Measurements from ENCODE around the gene NRROS. TPM values are rescaled to one million over a fixed set of nuclear protein-coding genes. Genes with fewer than 3 reads are reported as not detected.

Gene NRROS
- total RNA-seq, 1 donor from 2014 or later: 6.4 TPM

DNA sequence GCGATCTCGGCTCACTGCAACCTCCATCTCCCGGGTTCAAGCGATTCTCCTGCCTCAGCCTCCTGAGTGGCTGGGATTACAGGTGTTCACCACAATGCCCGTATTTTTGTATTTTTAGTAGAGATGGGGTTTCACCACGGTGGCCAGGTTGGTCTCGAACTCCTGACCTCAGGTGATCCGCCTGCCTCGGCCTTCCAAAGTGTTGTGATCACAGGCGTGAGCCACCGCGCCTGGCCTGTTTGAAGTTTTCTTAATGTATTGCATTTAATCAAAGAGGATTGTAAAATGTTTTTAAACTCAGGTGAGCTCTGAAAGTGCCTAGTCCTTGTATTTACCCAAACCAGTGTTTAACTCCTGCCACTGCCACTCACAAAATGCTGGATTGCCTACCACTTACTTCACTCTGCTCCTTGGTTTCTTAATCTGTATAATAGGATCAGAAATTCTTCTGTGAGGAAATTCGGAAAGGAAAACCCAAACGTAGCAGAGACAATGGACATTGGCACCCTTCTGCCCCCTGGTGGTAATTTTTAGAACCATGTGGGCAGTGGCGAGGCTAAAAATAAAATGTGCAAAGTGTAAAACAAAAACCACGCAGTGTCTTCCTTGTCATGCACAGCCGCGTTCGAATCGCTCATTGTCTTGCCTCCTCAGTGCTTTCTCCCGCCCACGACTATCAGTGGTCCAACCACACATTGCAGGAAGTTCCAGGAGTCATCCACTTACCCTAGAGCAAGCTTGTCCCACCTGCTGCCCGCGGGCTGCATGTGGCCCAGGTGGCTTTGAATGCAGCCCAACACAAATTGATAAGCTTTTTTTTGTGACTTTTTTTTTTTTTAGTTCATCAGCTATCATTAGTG lies 45.3 kb downstream of the NRROS start:
- DNase-seq (ENCODE audit: low spot score): peak; percentile 69

- DNase-seq (ENCODE audit: low spot score): no peak
Observed at GRCh38 chr3:196686436-196686835, 46.9 kb downstream of the NRROS start.

GRCh38 chr3:196688349-196688748 lies 48.9 kb downstream of the NRROS start:
- peak; percentile 28 for DNase-seq (ENCODE audit: low spot score)

DNA sequence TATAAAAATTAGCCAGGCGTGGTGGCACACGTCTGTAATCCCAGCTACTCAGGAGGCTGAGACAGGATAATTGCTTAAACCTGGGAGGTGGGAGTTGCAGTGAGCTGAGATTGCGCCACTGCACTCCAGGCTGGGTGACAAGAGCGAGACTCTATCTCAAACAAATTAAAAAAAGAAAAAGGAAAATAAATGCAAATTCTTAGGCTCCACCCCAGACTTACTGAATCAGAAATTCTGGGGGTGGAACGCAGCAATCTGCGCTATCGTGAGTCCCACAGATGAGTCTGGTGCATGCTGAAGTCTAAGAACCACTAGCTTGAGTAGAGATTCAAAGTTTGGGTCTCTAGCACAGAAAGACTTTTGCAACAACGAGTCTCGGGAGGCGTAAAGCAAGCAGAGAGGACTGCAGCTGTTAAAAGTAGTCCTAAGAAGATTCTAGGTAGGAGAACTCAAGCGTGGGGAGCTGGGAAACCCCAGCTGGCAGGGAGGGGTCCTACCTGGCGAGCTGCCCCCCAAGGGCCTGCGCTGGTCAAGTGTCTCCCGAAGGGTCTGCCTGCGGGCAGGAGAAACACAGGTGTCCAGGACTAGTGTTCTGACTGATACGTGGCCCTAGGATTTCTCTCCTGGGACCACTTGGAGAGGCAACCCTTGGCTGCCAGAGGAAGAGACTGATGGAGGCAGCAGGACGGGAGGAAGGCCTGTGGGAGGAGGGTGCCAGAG lies 50.6 kb downstream of the NRROS start:
- DNase-seq (ENCODE audit: low spot score): no peak

GRCh38 chr3:196691386-196691785 lies 51.9 kb downstream of the NRROS start:
- no peak for DNase-seq (ENCODE audit: low spot score)

DNA sequence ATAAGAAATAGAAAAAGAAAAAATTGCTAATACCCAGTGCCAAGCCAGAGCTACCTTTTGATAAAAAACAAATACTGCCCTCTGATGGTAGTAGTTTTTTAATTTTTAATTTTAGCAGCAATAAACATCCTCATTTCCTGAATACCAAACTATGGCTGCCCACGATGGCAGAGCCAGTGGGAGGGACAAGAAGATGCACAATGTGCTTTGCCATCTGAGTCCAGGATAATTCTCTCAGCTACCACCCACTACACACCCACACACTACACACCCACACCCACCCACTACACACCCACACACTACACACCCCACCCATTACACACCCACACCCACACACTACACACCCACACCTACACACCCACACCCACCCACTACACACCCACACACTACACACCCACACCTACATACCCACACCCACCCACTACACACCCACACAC lies 54.7 kb downstream of the NRROS start:
- no peak for DNase-seq (ENCODE audit: low spot score)

- no peak for DNase-seq (ENCODE audit: low spot score)
Observed at GRCh38 chr3:196694941-196695848, 55.7 kb downstream of the NRROS start.

DNA sequence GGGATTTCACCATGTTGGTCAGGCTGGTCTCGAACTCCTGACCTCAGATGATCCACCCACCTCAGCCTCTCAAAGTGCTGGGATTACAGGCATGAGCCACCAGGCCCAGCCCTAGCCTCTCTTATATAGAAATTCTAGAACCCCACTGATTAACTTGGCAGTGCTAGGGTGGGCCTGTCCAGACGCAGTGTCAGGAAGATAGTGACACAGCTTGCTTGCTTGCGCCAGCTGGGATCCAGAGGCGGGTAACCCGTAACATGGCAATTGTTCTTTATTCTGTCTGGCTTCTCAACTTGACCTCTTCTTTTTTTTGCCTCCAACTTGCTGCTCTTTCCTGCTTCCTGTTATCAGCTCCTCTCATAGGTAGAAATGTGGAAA lies 56.3 kb downstream of the NRROS start:
- DNase-seq (ENCODE audit: low spot score): no peak

DNA sequence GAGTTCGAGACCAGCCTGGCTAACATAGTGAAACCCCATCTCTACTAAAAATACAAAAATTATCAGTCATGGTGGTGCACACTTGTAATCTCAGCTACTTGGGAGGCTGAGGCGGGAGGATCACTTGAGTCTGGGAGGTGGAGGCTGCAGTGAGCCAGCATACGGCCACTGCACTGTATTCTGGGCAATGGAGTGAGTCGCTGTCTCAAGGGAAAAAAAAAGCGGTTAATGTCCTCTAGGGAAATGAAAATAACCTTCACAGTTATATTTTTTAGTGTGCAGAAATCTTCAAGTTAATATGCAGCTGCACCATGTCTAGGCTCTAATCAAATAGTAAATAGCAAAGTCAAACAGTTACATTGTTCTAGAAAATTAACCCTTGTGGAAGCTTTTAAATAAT lies 57.8 kb downstream of the NRROS start:
- no peak for DNase-seq (ENCODE audit: low spot score)

- DNase-seq (ENCODE audit: low spot score): no peak
Observed at GRCh38 chr3:196699749-196700148, 60.3 kb downstream of the NRROS start.

GRCh38 chr3:196700801-196701200 lies 61.3 kb downstream of the NRROS start:
- DNase-seq (ENCODE audit: low spot score): no peak

DNA sequence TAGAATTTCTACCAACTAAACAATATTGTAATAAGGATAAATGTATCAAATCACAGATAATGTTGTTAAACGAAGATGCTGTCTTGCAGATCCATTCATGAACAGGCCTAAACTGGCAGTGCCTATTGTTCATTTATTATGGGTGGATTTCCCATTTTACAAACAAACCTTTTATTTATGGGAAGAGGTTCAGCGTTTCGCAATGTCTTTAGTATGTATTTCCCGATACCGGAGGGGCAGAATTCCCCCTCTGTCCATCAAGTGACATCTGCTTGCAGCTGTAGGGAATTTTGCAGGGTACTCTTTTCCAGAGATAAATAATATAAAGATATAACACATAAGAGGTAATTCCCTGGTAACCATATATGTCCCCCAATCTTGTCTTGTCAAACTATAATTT lies 66.8 kb downstream of the NRROS start:
- no peak for DNase-seq (ENCODE audit: low spot score)

GRCh38 chr3:196706731-196707130 lies 67.2 kb downstream of the NRROS start:
- DNase-seq (ENCODE audit: low spot score): no peak

- no peak for DNase-seq (ENCODE audit: low spot score)
Observed at GRCh38 chr3:196707566-196707965, 68.1 kb downstream of the NRROS start.

DNA sequence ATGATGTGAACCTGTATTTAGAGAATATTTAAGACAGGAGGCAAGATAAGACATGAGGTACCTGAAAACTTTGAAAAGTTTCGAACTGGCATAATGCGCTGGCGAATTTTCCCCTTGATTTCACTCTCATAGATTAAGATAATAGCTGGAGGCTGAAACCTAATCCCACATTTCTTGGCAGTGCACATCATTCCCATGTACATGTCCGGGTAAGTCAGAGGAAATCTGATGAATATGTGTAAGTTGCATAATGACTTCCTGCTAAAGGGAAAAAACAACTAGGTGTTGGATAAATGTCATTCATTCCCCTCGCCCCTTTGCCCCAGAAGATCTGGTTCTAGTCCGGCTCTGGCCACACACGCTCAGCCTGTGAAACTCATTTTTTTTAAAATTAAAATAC lies 69.0 kb downstream of the NRROS start:
- no peak for DNase-seq (ENCODE audit: low spot score)

Other genes with a start within 250 kb of the NRROS start
- 52.0 TPM for gene UBXN7, start 207.3 kb upstream of the NRROS start, total RNA-seq
- gene RNF168, start 135.9 kb upstream of the NRROS start, total RNA-seq: 23.2 TPM
- not detected for gene SMCO1, start 124.3 kb upstream of the NRROS start, total RNA-seq
- gene WDR53, start 71.1 kb upstream of the NRROS start, total RNA-seq: 8.6 TPM
- gene FBXO45, start 71.0 kb upstream of the NRROS start, total RNA-seq: 7.5 TPM
- gene CEP19, start 72.6 kb downstream of the NRROS start, total RNA-seq: 3.3 TPM
- 21.5 TPM for gene PIGX, start 72.7 kb downstream of the NRROS start, total RNA-seq
- 63.4 TPM for gene PAK2, start 100.2 kb downstream of the NRROS start, total RNA-seq
- 25.3 TPM for gene SENP5, start 228.2 kb downstream of the NRROS start, total RNA-seq